Neural progenitor cell (in vitro differentiated cells): ENCODE data around the gene MYL11. TPM values are rescaled to one million over a fixed set of nuclear protein-coding genes. Genes with fewer than 3 reads are reported as not detected.

Source experiments
- DNase-seq: peaks from one replicate; pipeline ENCODE4 v3.0.0-alpha.2; 2016; ENCODE audit warnings: low spot score
- H2AFZ ChIP-seq: fragments of 200-600 bp; sonication (generic); replicated peaks from 2 replicates; pipeline ENCODE4 v1.6.1; 2016; ENCODE audit warnings: antibody characterized with exemption
- H3F3A ChIP-seq: fragments of 200-600 bp; sonication (generic); 2 replicates; pipeline ENCODE4 v1.6.1; 2016; ENCODE audit warnings: antibody characterized with exemption, low read depth
- H3K27ac ChIP-seq: fragments of 200-600 bp; sonication (generic); 2 replicates; pipeline ENCODE4 v1.5.1; 2016; ENCODE audit warnings: mild to moderate bottlenecking
- H3K27me3 ChIP-seq: fragments of 200-600 bp; sonication (generic); 2 replicates; pipeline ENCODE4 v1.6.1; 2016; ENCODE audit warnings: mild to moderate bottlenecking, moderate library complexity
- H3K36me3 ChIP-seq: fragments of 200-600 bp; sonication (generic); 2 replicates; pipeline ENCODE4 v1.5.1; 2016
- H3K4me1 ChIP-seq: fragments of 200-600 bp; sonication (generic); 2 replicates; pipeline ENCODE4 v1.6.1; 2016; ENCODE audit warnings: mixed run types
- H3K4me2 ChIP-seq: fragments of 200-600 bp; sonication (generic); 2 replicates; pipeline ENCODE4 v1.6.1; 2016
- H3K4me3 ChIP-seq: fragments of 200-600 bp; sonication (generic); 2 replicates; pipeline ENCODE4 v1.5.1; 2016
- H3K79me2 ChIP-seq: fragments of 200-600 bp; sonication (generic); 2 replicates; pipeline ENCODE4 v1.6.1; 2016; ENCODE audit warnings: low read depth
- H3K9ac ChIP-seq: fragments of 200-600 bp; sonication (generic); 2 replicates; pipeline ENCODE4 v1.6.1; 2016
- H3K9me3 ChIP-seq: fragments of 200-600 bp; sonication (generic); 2 replicates; pipeline ENCODE4 v1.5.1; 2016; ENCODE audit warnings: low read depth
- H4K20me1 ChIP-seq: fragments of 200-600 bp; sonication (generic); 2 replicates; pipeline ENCODE4 v1.6.1; 2016; ENCODE audit warnings: low read depth
- H3K27ac Mint-ChIP-seq: 3 replicates; pipeline ENCODE4 v1.8.0; 2021; ENCODE audit warnings: mixed read lengths
- H3K27me3 Mint-ChIP-seq: 2 replicates; pipeline ENCODE4 v1.8.0; 2022; ENCODE audit warnings: low read depth, mild to moderate bottlenecking, inconsistent platforms, moderate library complexity, mixed read lengths; ENCODE audit not compliant: insufficient read depth
- H3K36me3 Mint-ChIP-seq: 3 replicates; pipeline ENCODE4 v1.8.0; 2021; ENCODE audit warnings: mixed read lengths
- H3K4me1 Mint-ChIP-seq: 3 replicates; pipeline ENCODE4 v1.8.0; 2021; ENCODE audit warnings: mixed read lengths
- H3K4me3 Mint-ChIP-seq: 3 replicates; pipeline ENCODE4 v1.8.0; 2021; ENCODE audit warnings: mild to moderate bottlenecking, moderate library complexity, mixed read lengths
- H3K9me3 Mint-ChIP-seq: 3 replicates; pipeline ENCODE4 v1.8.0; 2020; ENCODE audit warnings: mixed read lengths
- CTCF ChIP-seq: fragments of 200-600 bp; sonication (generic); IDR thresholded peaks from 2 replicates; pipeline ENCODE4 v1.5.1; 2017; ENCODE audit warnings: antibody characterized with exemption, mild to moderate bottlenecking
- EZH2 ChIP-seq: fragments of 200-600 bp; sonication (generic); IDR thresholded peaks from 2 replicates; pipeline ENCODE4 v1.6.1; 2017; ENCODE audit warnings: antibody characterized with exemption, mild to moderate bottlenecking, moderate library complexity
- EZH2phosphoT487 ChIP-seq: fragments of 200-600 bp; sonication (generic); IDR thresholded peaks from 2 replicates; pipeline ENCODE4 v1.6.1; 2017; ENCODE audit warnings: antibody characterized with exemption
- total RNA-seq: library from RNA; depleted of rRNA; stranded (reverse); fragments of >200 nt; gene quantifications from 2 replicates; pipeline ENCODE4 v1.2.3, GENCODE V29; 2015; ENCODE audit warnings: low replicate concordance

The MYL11 gene
- total RNA-seq, 1 donor from 2014 or later, result 4.1 TPM

- Histone ChIP-seq H4K20me1 (peaks cover 10% of the 10 kb centered on the region), H3K27me3 (no peaks in the 10 kb centered on the region), H3F3A (peaks cover 5% of the 10 kb centered on the region), H3K9me3 (no peaks in the 10 kb centered on the region), H3K9ac (no peak overlapping the region), H3K4me3 (peak overlapping the region; percentile 84), H2AFZ (no peak overlapping the region), H3K79me2 (peaks cover 26% of the 10 kb centered on the region), H3K36me3 (no peaks in the 10 kb centered on the region), H3K27ac (peak overlapping the region; percentile 91), H3K4me2 (peak overlapping the region; percentile 70), H3K4me1 (peaks cover 6% of the 10 kb centered on the region)
- Mint-ChIP-seq H3K36me3 (peaks cover 19% of the 10 kb centered on the region), H3K27ac (peak overlapping the region; percentile 100), H3K4me3 (peak overlapping the region; percentile 96), H3K9me3 (no peaks in the 10 kb centered on the region), H3K27me3 (peaks cover 7% of the 10 kb centered on the region), H3K4me1 (peaks cover 23% of the 10 kb centered on the region)
- DNase-seq, result no peak
- TF ChIP-seq EZH2phosphoT487 (no peak), CTCF (no peak), EZH2 (no peak)
These were observed 18.1 kb upstream of the MYL11 start for GRCh38 chr16:30356401-30357084.

- Mint-ChIP-seq H3K4me1 (peaks cover 23% of the 10 kb centered on the region), H3K9me3 (no peaks in the 10 kb centered on the region), H3K36me3 (peaks cover 17% of the 10 kb centered on the region), H3K27ac (no peak overlapping the region), H3K4me3 (peak overlapping the region; percentile 81), H3K27me3 (peaks cover 7% of the 10 kb centered on the region)
- Histone ChIP-seq H4K20me1 (peaks cover 10% of the 10 kb centered on the region), H3K4me3 (no peak overlapping the region), H3K9me3 (no peaks in the 10 kb centered on the region), H3K36me3 (no peaks in the 10 kb centered on the region), H3K27ac (no peak overlapping the region), H3K4me1 (peaks cover 6% of the 10 kb centered on the region), H3K4me2 (no peak overlapping the region), H3K27me3 (no peaks in the 10 kb centered on the region), H3K79me2 (peaks cover 26% of the 10 kb centered on the region), H3F3A (peaks cover 5% of the 10 kb centered on the region), H2AFZ (no peak overlapping the region), H3K9ac (no peak overlapping the region)
- TF ChIP-seq EZH2phosphoT487 (no peak), EZH2 (no peak), CTCF (no peak)
- DNase-seq, result no peak
These were observed 17.4 kb upstream of the MYL11 start for GRCh38 chr16:30357085-30357714.

GRCh38 chr16:30357715-30358576 lies 16.7 kb upstream of the MYL11 start:
- Mint-ChIP-seq H3K9me3 (no peaks in the 10 kb centered on the region), H3K4me1 (peaks cover 23% of the 10 kb centered on the region), H3K27ac (no peak overlapping the region), H3K27me3 (peaks cover 7% of the 10 kb centered on the region), H3K36me3 (peaks cover 21% of the 10 kb centered on the region), H3K4me3 (no peak overlapping the region)
- Histone ChIP-seq H3K27me3 (no peaks in the 10 kb centered on the region), H3F3A (peaks cover 5% of the 10 kb centered on the region), H3K9me3 (no peaks in the 10 kb centered on the region), H3K36me3 (no peaks in the 10 kb centered on the region), H3K79me2 (peaks cover 21% of the 10 kb centered on the region), H3K4me3 (no peak overlapping the region), H3K9ac (no peak overlapping the region), H3K4me1 (peaks cover 6% of the 10 kb centered on the region), H3K4me2 (no peak overlapping the region), H2AFZ (no peak overlapping the region), H3K27ac (no peak overlapping the region), H4K20me1 (peaks cover 10% of the 10 kb centered on the region)
- TF ChIP-seq CTCF (no peak), EZH2 (no peak), EZH2phosphoT487 (no peak)
- no peak for DNase-seq
